ENCODE measurements around the gene GNMT. TPM values are rescaled to one million over a fixed set of nuclear protein-coding genes. Genes with fewer than 3 reads are reported as not detected.

Gene GNMT
- total RNA-seq, 1 donor from 2014 or later = 0.54 TPM

- no peaks in the 10 kb centered on the region for H3K4me1 Mint-ChIP-seq (ENCODE audit: low read depth, unreplicated experiment)
- DNase-seq = no peak
- H3K9me3 Mint-ChIP-seq (ENCODE audit: unreplicated experiment) = no peaks in the 10 kb centered on the region
- no peaks in the 10 kb centered on the region for H3K36me3 Mint-ChIP-seq (ENCODE audit: unreplicated experiment)
- no peaks in the 10 kb centered on the region for H3K27me3 Mint-ChIP-seq (ENCODE audit: unreplicated experiment)
- H3K27ac Mint-ChIP-seq (ENCODE audit: unreplicated experiment) = no peak overlapping the region
- H3K4me3 Mint-ChIP-seq (ENCODE audit: unreplicated experiment) = no peak overlapping the region
- TF ChIP-seq CTCF (IDR thresholded peaks at IDR 0.05; ENCODE audit: partially characterized antibody, unreplicated experiment) = no peak
Observed at GRCh38 chr6:43001843-43002242, 41.3 kb downstream of the GNMT start.

GRCh38 chr6:43005844-43006243, 45.3 kb downstream of the GNMT start:
- no peaks in the 10 kb centered on the region for H3K36me3 Mint-ChIP-seq (ENCODE audit: unreplicated experiment)
- peaks cover 2% of the 10 kb centered on the region for H3K27me3 Mint-ChIP-seq (ENCODE audit: unreplicated experiment)
- H3K27ac Mint-ChIP-seq (ENCODE audit: unreplicated experiment) = peak overlapping the region; percentile 6
- H3K4me1 Mint-ChIP-seq (ENCODE audit: low read depth, unreplicated experiment) = no peaks in the 10 kb centered on the region
- no peaks in the 10 kb centered on the region for H3K9me3 Mint-ChIP-seq (ENCODE audit: unreplicated experiment)
- H3K4me3 Mint-ChIP-seq (ENCODE audit: unreplicated experiment) = no peak overlapping the region
- TF ChIP-seq CTCF (IDR thresholded peaks at IDR 0.05; ENCODE audit: partially characterized antibody, unreplicated experiment) = no peak
- no peak for DNase-seq

- Mint-ChIP-seq H3K4me1 (ENCODE audit: low read depth, unreplicated experiment) (no peaks in the 10 kb centered on the region), H3K9me3 (ENCODE audit: unreplicated experiment) (no peaks in the 10 kb centered on the region), H3K27me3 (ENCODE audit: unreplicated experiment) (peaks cover 2% of the 10 kb centered on the region), H3K36me3 (ENCODE audit: unreplicated experiment) (no peaks in the 10 kb centered on the region), H3K4me3 (ENCODE audit: unreplicated experiment) (no peak overlapping the region), H3K27ac (ENCODE audit: unreplicated experiment) (no peak overlapping the region)
- no peak for DNase-seq
- TF ChIP-seq CTCF (IDR thresholded peaks at IDR 0.05; ENCODE audit: partially characterized antibody, unreplicated experiment) = no peak
Observed at GRCh38 chr6:43006251-43006650, 45.7 kb downstream of the GNMT start.

- H3K4me3 Mint-ChIP-seq (ENCODE audit: unreplicated experiment) = no peak overlapping the region
- no peak overlapping the region for H3K27ac Mint-ChIP-seq (ENCODE audit: unreplicated experiment)
- no peak for TF ChIP-seq CTCF (IDR thresholded peaks at IDR 0.05; ENCODE audit: partially characterized antibody, unreplicated experiment)
Observed at GRCh38 chr6:43007126-43007525, 46.6 kb downstream of the GNMT start.

GRCh38 chr6:43009124-43009523, 48.6 kb downstream of the GNMT start:
- peak; percentile 53 for DNase-seq
- no peaks in the 10 kb centered on the region for H3K36me3 Mint-ChIP-seq (ENCODE audit: unreplicated experiment)
- H3K4me3 Mint-ChIP-seq (ENCODE audit: unreplicated experiment) = no peak overlapping the region

More at GRCh38 chr6:43007126-43007525, 46.6 kb downstream of the GNMT start:
- H3K27me3 Mint-ChIP-seq (ENCODE audit: unreplicated experiment) = peaks cover 3% of the 10 kb centered on the region
- H3K9me3 Mint-ChIP-seq (ENCODE audit: unreplicated experiment) = peaks cover under 1% of the 10 kb centered on the region
- H3K36me3 Mint-ChIP-seq (ENCODE audit: unreplicated experiment) = no peaks in the 10 kb centered on the region
- no peak for DNase-seq
- no peaks in the 10 kb centered on the region for H3K4me1 Mint-ChIP-seq (ENCODE audit: low read depth, unreplicated experiment)

More at GRCh38 chr6:43009124-43009523, 48.6 kb downstream of the GNMT start:
- H3K9me3 Mint-ChIP-seq (ENCODE audit: unreplicated experiment) = peaks cover 5% of the 10 kb centered on the region
- H3K4me1 Mint-ChIP-seq (ENCODE audit: low read depth, unreplicated experiment) = peaks cover 7% of the 10 kb centered on the region
- no peak overlapping the region for H3K27ac Mint-ChIP-seq (ENCODE audit: unreplicated experiment)
- H3K27me3 Mint-ChIP-seq (ENCODE audit: unreplicated experiment) = peaks cover 8% of the 10 kb centered on the region
- TF ChIP-seq CTCF (IDR thresholded peaks at IDR 0.05; ENCODE audit: partially characterized antibody, unreplicated experiment) = peak; percentile 18

All from glutamatergic neuron (in vitro differentiated cells).